GM12878 (cell line): ENCODE measurements around the gene LIPT1. TPM values are rescaled to one million over a fixed set of nuclear protein-coding genes. Genes with fewer than 3 reads are reported as not detected.

Experiments used
- ATAC-seq: fragments of 200-7000 bp; cut with Tn5 transposase; 3 replicates; pipeline ENCODE4 v1.9.1; 2020; ENCODE audit warnings: mild to moderate bottlenecking, moderate library complexity
- BruUV-seq: library from RNA; stranded (reverse); fragments of 400-500 nt; replicated peaks from 2 replicates; lab custom pipeline; 2021; lab: Mats Ljungman, UMichigan
- CTCF ChIA-PET: fragments of 300-600 bp; sonication (Branson Sonifier 250); formaldehyde crosslinking; extraction: SDS; loops from one replicate; lab custom pipeline; 2021; ENCODE audit warnings: inconsistent platforms; lab: Yijun Ruan, JAX
- POLR2A ChIA-PET: fragments of 350-600 bp; formaldehyde crosslinking; extraction: SDS; loops from one replicate; lab custom pipeline; 2021; ENCODE audit warnings: inconsistent platforms; lab: Charles Lee
- RAD21 ChIA-PET: fragments of 300-600 bp; sonication (Branson Sonifier 250); formaldehyde crosslinking; loops from one replicate; lab custom pipeline; 2023; ENCODE audit warnings: antibody characterized with exemption; ENCODE audit not compliant: unreplicated experiment; lab: Charles Lee
- SMC1A ChIA-PET: fragments of 300-600 bp; sonication (Branson Sonifier 250); formaldehyde crosslinking; loops from one replicate; lab custom pipeline; 2023; ENCODE audit not compliant: unreplicated experiment, uncharacterized antibody; lab: Charles Lee
- DNase-seq: peaks from one replicate; pipeline ENCODE4 v3.0.0-alpha.2; 2011; ENCODE audit warnings: low read depth, low spot score
- FAIRE-seq: peaks from 3 replicates; lab custom pipeline; 2011; peaks lifted over from hg19 to GRCh38; lab: Jason Lieb, UNC
- H2AFZ ChIP-seq: 2 replicates; pipeline ENCODE4 v1.6.0; 2011; ENCODE audit warnings: low read depth, low read length, control low read depth; ENCODE audit not compliant: control insufficient read depth
- H3K27ac ChIP-seq: 2 replicates; pipeline ENCODE4 v1.5.1; 2011; ENCODE audit warnings: control low read depth; ENCODE audit not compliant: control insufficient read depth, insufficient read depth
- H3K27me3 ChIP-seq, 2 experiments: replicated peaks in 1 of 2; 2 replicates each; pipeline versions ENCODE4 v1.6.0 to v1.6.1; 2011; ENCODE audit warnings: low read length in 1 of 2; ENCODE audit not compliant: control insufficient read depth in 2 of 2, insufficient read depth in 2 of 2
- H3K36me3 ChIP-seq, 2 experiments: 2 replicates each; pipeline ENCODE4 v1.5.1; 2011; ENCODE audit warnings: low read length in 1 of 2; ENCODE audit not compliant: control insufficient read depth in 2 of 2, insufficient read depth in 2 of 2
- H3K4me1 ChIP-seq: 2 replicates; pipeline ENCODE4 v1.6.1; 2011; ENCODE audit warnings: mild to moderate bottlenecking, low read length, moderate library complexity, mixed read lengths; ENCODE audit not compliant: control insufficient read depth, insufficient read depth
- H3K4me2 ChIP-seq: 2 replicates; pipeline ENCODE4 v1.6.0; 2011; ENCODE audit warnings: control low read depth; ENCODE audit not compliant: control insufficient read depth, insufficient read depth
- H3K4me3 ChIP-seq: fragments of 200-600 bp; sonication (generic); 2 replicates; pipeline ENCODE4 v1.5.1; 2016
- H3K79me2 ChIP-seq: 2 replicates; pipeline ENCODE4 v1.6.0; 2011; ENCODE audit warnings: low read length; ENCODE audit not compliant: control insufficient read depth, insufficient read depth
- H3K9ac ChIP-seq: 2 replicates; pipeline ENCODE4 v1.8.0; 2011; ENCODE audit warnings: low read length, control low read depth, mixed read lengths; ENCODE audit not compliant: control insufficient read depth, insufficient read depth
- H3K9me3 ChIP-seq: replicated peaks from 3 replicates; pipeline ENCODE4 v1.5.1; 2011; ENCODE audit warnings: mild to moderate bottlenecking, low read length; ENCODE audit not compliant: control insufficient read depth, insufficient read depth
- H4K20me1 ChIP-seq: 2 replicates; pipeline ENCODE4 v1.6.0; 2011; ENCODE audit not compliant: control insufficient read depth, insufficient read depth
- CBX3 ChIP-seq: fragments of 200-600 bp; sonication (generic); IDR thresholded peaks from 2 replicates; pipeline ENCODE4 v1.6.1; 2016; ENCODE audit warnings: low read depth, borderline replicate concordance
- HCFC1 ChIP-seq: fragments of 150-350 bp; IDR thresholded peaks from 2 replicates; pipeline ENCODE4 v1.6.1; 2014; ENCODE audit warnings: low read length
- IKZF1 ChIP-seq: fragments of 450-650 bp; conservative IDR thresholded peaks from 2 replicates; pipeline ENCODE4 v1.6.1; 2017; ENCODE audit warnings: antibody characterized with exemption, mild to moderate bottlenecking
- RAD21 ChIP-seq: IDR thresholded peaks from 2 replicates; pipeline ENCODE4 v1.6.1; 2011; ENCODE audit warnings: mild to moderate bottlenecking, low read depth, low read length, moderate library complexity; ENCODE audit not compliant: insufficient read depth
- SPI1 ChIP-seq: IDR thresholded peaks from 2 replicates; pipeline ENCODE4 v1.6.1; 2011; ENCODE audit warnings: low read depth, mild to moderate bottlenecking, low read length, moderate library complexity, borderline replicate concordance; ENCODE audit not compliant: insufficient read depth
- ZBTB4 ChIP-seq: fragments of 450-650 bp; formaldehyde crosslinking; IDR thresholded peaks from 2 replicates; pipeline ENCODE4 v1.4.0; 2022; ENCODE audit warnings: mild to moderate bottlenecking, moderate library complexity
- ZSCAN29 ChIP-seq: fragments of 450-650 bp; IDR thresholded peaks from 2 replicates; pipeline ENCODE4 v1.6.1; 2017; ENCODE audit warnings: mild to moderate bottlenecking, moderate library complexity
- WGBS: methylation state at CpG from one replicate; pipeline ENCODE4 v1.1.6; 2016; ENCODE audit warnings: low lambda C conversion rate; ENCODE audit not compliant: insufficient replicate concordance, insufficient coverage; ENCODE audit errors: missing lambda C conversion rate; 5-methylcytosine and 5-hydroxymethylcytosine counted together
- in situ Hi-C: fragments of 300-500 bp; cut with MboI; formaldehyde crosslinking; loops from 9 replicates; pipeline ENCODE4 v1.14.3; 2018; ENCODE audit warnings: mixed read lengths
- intact Hi-C: fragments of 100-400 bp; cut with micrococcal nuclease; formaldehyde crosslinking; loops from one replicate; pipeline ENCODE4 v1.14.2; 2022; ENCODE audit not compliant: unreplicated experiment
- polyA plus RNA-seq, 11 experiments: library from polyadenylated mRNA; depleted of rRNA in 4 of 11; unstranded in 6 of 11; stranded (reverse) in 5 of 11; fragments of >200 nt; fragmentation: Nextera tagmentation in 4 of 11; fragmentation: Illumina TruSeq in 1 of 11; extraction: Ambion mirVana in 4 of 11; extraction: Trizol in 1 of 11; gene quantifications; 1 replicate in 1 of 11; 2 replicates in 10 of 11; pipeline versions ENCODE4 v1.2.1 to v1.2.3, GENCODE V29; 2011 to 2016; ENCODE audit warnings: inconsistent platforms in 2 of 11, missing spikeins in 2 of 11, low read depth in 1 of 11
- total RNA-seq, 4 experiments: library from RNA; depleted of rRNA in 3 of 4; stranded (reverse); fragments of >200 nt in 3 of 4; fragmentation: Illumina TruSeq in 1 of 4; extraction: Trizol in 1 of 4; gene quantifications; 2 replicates each; pipeline versions ENCODE4 v1.2.1 to v1.2.3, GENCODE V29; 2013 to 2021
- TF ChIP-seq, protein P1 (sequence below): fragments of 450-650 bp; IDR thresholded peaks from 2 replicates; pipeline ENCODE4 v1.6.1; 2018; ENCODE audit warnings: mild to moderate bottlenecking, low read depth, moderate library complexity; ENCODE audit not compliant: partially characterized antibody

LIPT1 gene
- total and polyA plus RNA-seq, 10 of the 15 experiments (the other 5 are each of a cell fraction or from before 2014, with no cell fraction given): 8.0 to 15.5 (median 10.9) TPM

DNA sequence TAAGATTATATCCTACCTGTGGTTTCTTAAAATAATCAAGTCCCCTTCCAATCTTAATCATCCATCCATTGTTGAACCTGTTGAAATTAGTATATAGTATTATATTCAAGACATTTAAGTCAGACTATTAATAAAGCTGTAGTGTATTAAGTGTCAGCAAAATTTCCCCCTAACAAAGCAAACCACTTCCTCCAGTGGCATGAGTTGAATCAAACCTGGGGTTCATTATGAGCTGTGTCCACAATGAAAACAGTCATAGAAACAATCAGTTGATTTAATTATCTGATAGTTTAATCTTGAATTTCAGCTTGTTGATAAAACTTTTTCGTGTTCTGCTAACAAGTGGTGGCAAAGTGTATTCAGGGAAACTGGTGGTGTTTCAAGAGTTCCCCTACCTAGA, 14.8 kb downstream of the LIPT1 start (continued):
- TF ChIP-seq, protein P1, sequence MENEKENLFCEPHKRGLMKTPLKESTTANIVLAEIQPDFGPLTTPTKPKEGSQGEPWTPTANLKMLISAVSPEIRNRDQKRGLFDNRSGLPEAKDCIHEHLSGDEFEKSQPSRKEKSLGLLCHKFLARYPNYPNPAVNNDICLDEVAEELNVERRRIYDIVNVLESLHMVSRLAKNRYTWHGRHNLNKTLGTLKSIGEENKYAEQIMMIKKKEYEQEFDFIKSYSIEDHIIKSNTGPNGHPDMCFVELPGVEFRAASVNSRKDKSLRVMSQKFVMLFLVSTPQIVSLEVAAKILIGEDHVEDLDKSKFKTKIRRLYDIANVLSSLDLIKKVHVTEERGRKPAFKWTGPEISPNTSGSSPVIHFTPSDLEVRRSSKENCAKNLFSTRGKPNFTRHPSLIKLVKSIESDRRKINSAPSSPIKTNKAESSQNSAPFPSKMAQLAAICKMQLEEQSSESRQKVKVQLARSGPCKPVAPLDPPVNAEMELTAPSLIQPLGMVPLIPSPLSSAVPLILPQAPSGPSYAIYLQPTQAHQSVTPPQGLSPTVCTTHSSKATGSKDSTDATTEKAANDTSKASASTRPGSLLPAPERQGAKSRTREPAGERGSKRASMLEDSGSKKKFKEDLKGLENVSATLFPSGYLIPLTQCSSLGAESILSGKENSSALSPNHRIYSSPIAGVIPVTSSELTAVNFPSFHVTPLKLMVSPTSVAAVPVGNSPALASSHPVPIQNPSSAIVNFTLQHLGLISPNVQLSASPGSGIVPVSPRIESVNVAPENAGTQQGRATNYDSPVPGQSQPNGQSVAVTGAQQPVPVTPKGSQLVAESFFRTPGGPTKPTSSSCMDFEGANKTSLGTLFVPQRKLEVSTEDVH: no peak
- TF ChIP-seq ZSCAN29 (no peak), SPI1 (peak; percentile 47; the same call in 1 of the 2 replicates), CBX3 (no peak)

- FAIRE-seq: no peak
- no peaks in the 10 kb centered on the region for H3K4me1 ChIP-seq
- in situ Hi-C loops (no loop called here), intact Hi-C loops (no loop called here)
- H4K20me1 ChIP-seq: no peaks in the 10 kb centered on the region
- H3K27ac ChIP-seq: no peak overlapping the region
- RAD21 ChIA-PET: no interaction called here
- no peaks in the 10 kb centered on the region; the same call in 1 of the 2 replicates for H3K79me2 ChIP-seq
- TF ChIP-seq ZBTB4 (CRISPR knock-in tag): no peak
- no peak for TF ChIP-seq RAD21
- no peak for TF ChIP-seq IKZF1
- TF ChIP-seq HCFC1: no peak
- POLR2A ChIA-PET: interaction anchor here (0.6 kb wide), 1 partner anchor 9 kb away, joined by 3 read pairs; no protein-coding TSS in a partner anchor
- H3K9me3 ChIP-seq: no peaks in the 10 kb centered on the region
- no peak overlapping the region for H2AFZ ChIP-seq
- H3K36me3 ChIP-seq: peaks cover 0 to 25% of the 10 kb centered on the region in 2 experiments; a peak in 2 of 4 replicates
- H3K27me3 ChIP-seq: no peaks in the 10 kb centered on the region
- H3K9ac ChIP-seq: no peak overlapping the region
- no TSS peak for BruUV-seq
- SMC1A ChIA-PET: interaction anchor here (0.6 kb wide), 1 partner anchor 108 kb away, joined by 3 read pairs; no protein-coding TSS in a partner anchor
- no peak for ATAC-seq
- no peak overlapping the region for H3K4me2 ChIP-seq
- CTCF ChIA-PET: interaction anchor here (0.6 to 1.2 kb wide), 3 partner anchors 13 kb away, joined by 3 read pairs; no protein-coding TSS in a partner anchor
- no peak overlapping the region for H3K4me3 ChIP-seq
- no peak for DNase-seq
- WGBS: 98% methylated on average over 8 of the region's 8 CpGs
Observed at GRCh38 chr2:99171377-99172140, 16.8 kb downstream of the LIPT1 start.
